ENCODE measurements around the gene ZFP14. TPM values are rescaled to one million over a fixed set of nuclear protein-coding genes. Genes with fewer than 3 reads are reported as not detected.

ZFP14 gene
- total and polyA plus RNA-seq, 11 donors = 0.79 to 5.1 (median 2.1) TPM

DNA sequence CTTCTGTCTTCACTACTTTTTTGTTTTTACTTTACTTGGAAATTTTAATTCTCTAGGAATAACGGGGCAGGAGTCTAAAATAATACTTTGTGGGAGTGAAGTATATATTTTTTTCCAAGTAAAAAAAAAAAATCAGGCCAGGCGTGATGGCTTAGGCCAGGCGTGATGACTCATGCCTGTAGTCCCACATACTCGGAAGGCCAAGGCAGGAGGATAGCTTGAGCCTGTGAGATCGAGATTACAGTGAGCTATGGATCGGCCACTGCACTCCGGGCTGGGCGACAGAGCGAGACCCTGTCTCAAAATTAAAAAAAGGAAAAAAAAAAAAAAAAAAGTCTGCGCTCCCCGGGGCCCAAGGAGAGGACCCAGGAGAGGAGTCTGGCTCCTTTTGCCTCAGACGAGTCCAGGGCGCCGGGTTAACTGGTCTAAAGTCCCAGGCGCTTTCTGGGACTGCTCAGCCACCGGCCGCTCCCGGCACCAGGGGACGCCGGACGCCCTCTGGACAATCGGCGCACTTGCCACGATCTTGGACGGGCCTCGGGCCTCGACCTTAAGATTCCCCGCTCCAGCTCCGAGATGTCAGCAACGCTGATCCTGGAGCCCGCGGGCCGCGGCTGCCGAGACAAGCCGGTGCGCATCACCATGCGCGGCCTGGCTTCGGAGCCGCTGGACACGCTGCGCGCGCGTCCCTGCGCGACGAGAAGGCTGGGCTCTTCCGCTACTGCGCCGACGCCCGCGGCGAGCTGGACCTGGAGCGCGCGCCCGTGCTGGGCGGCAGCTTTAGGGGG is 42.2 kb upstream of the ZFP14 start:
- Histone ChIP-seq H3K4me1 (peaks cover 5 to 24% (median 15%) of the 10 kb centered on the region in 12 donors), H3K4me3 (peak overlapping the region; percentile 24 to 77 (median 56)), H3K36me3 (no peaks in the 10 kb centered on the region), H3K27ac (peak overlapping the region in 10 of 12 donors; percentile 4 to 68 (median 41)), H3K9me3 (peaks cover 0 to 21% (median 0%) of the 10 kb centered on the region in 12 donors), H3K27me3 (no peaks in the 10 kb centered on the region)
- ATAC-seq (peak in 3 of 4 donors; percentile 59 to 72 (median 67)), DNase-seq (peak; percentile 18 to 70 (median 35))
- intact Hi-C loops (cut with DNase I) = loop anchor here in 2 of 10 donors (5.0 to 10.0 kb wide), 2 partner anchors 44 to 64 kb away; partner anchors contain the start of genes ZFP14 (in 1 of the 2) and ZNF566 (in 1 of the 2)
- 6 to 12% (median 7%) methylated on average over 39 to 61 of the region's 61 CpGs for WGBS, 4 donors
- TF ChIP-seq, protein P1, sequence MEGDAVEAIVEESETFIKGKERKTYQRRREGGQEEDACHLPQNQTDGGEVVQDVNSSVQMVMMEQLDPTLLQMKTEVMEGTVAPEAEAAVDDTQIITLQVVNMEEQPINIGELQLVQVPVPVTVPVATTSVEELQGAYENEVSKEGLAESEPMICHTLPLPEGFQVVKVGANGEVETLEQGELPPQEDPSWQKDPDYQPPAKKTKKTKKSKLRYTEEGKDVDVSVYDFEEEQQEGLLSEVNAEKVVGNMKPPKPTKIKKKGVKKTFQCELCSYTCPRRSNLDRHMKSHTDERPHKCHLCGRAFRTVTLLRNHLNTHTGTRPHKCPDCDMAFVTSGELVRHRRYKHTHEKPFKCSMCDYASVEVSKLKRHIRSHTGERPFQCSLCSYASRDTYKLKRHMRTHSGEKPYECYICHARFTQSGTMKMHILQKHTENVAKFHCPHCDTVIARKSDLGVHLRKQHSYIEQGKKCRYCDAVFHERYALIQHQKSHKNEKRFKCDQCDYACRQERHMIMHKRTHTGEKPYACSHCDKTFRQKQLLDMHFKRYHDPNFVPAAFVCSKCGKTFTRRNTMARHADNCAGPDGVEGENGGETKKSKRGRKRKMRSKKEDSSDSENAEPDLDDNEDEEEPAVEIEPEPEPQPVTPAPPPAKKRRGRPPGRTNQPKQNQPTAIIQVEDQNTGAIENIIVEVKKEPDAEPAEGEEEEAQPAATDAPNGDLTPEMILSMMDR (IDR thresholded peaks at IDR 0.05) = peak in 3 of 12 donors; percentile 17 to 26 (median 26)
- peak in 1 of 2 donors; percentile 14 for TF ChIP-seq POLR2A (IDR thresholded peaks at IDR 0.05)

DNA sequence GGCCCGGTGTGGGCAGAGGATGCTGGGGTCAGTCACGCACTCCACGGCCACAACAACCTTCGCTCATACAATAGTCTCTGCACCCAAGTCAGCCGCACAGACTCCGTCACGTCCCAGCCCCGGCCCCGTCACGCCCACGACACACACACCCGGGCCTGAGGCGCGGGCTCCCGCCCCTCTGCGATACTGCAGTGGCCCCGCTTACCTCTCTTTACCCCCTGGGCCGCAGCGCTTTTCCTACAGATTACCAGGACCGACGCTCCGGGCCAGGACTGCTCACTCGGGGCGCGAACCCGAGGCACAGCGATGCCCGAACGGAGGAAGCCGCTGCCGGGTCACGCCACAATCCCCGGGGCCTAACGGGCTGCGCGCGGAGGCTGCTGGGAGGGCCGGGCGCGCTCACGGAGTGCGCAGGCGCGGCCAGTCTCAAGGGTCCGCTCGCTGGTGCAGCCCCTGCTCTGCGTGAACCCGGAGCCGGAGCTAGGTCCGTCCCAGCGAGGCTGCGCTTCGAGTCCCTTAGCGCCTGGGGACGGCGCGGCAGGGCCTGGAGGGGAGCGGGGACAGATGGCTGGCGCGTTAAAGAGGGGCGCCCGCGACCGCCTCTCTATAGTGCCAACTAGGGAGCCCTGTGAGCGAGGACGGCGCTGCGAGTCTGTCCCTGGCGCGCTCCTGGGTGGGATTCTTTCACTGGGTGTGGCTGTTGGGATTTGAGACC is 39.4 kb upstream of the ZFP14 start, which contains the start of gene ZFP82:
TSS of gene ZFP82 (minus strand) at position 358 of the 715 bp plus-strand sequence. CDS start 8,855 bp downstream, outside the sequence.
- peaks cover 5 to 24% (median 15%) of the 10 kb centered on the region in 12 donors for H3K4me1 ChIP-seq
- peak within 1 kb of the TSS; percentile 60 to 95 (median 76) for H3K4me3 ChIP-seq
- H3K27me3 ChIP-seq = no peaks in the 10 kb centered on the region
- H3K9me3 ChIP-seq = peaks cover 0 to 15% (median 0%) of the 10 kb centered on the region in 12 donors
- TF ChIP-seq, protein P1 (IDR thresholded peaks at IDR 0.05) = no peak
- TF ChIP-seq POLR2A (IDR thresholded peaks at IDR 0.05) = peak in 1 of 2 donors; percentile 82
- H3K36me3 ChIP-seq = peaks cover 0 to 1% (median 0%) of the 10 kb centered on the region in 9 donors
- intact Hi-C loops (cut with DNase I) = loop anchor here in 7 of 10 donors (2.0 to 10.0 kb wide), 4 partner anchors 41 to 896 kb away; partner anchors contain the start of genes ZNF566 (in 4 of the 7) and ZFP14 (in 2 of the 7)
- ATAC-seq (peak; percentile 93 to 98 (median 98)), DNase-seq (peak; percentile 87 to 93 (median 89))
- peak within 1 kb of the TSS; percentile 80 to 96 (median 90) for H3K27ac ChIP-seq
- WGBS, 4 donors = 0 to 1% (median 0%) methylated on average over 64 to 70 of the region's 70 CpGs

GRCh38 chr19:36417752-36418286 is 38.8 kb upstream of the ZFP14 start:
- ATAC-seq (no peak), DNase-seq (peak in 1 of 5 donors; percentile 24)
- H3K9me3 ChIP-seq = peaks cover 0 to 10% (median 0%) of the 10 kb centered on the region in 12 donors
- 11 to 19% (median 15%) methylated on average over 25 of the region's 25 CpGs for WGBS, 4 donors
- no peaks in the 10 kb centered on the region for H3K27me3 ChIP-seq
- peaks cover 5 to 24% (median 15%) of the 10 kb centered on the region in 12 donors for H3K4me1 ChIP-seq
- peaks cover 0 to 8% (median under 1%) of the 10 kb centered on the region in 9 donors for H3K36me3 ChIP-seq
- TF ChIP-seq, protein P1 (IDR thresholded peaks at IDR 0.05) = no peak
- TF ChIP-seq POLR2A (IDR thresholded peaks at IDR 0.05) = no peak
- peak overlapping the region; percentile 80 to 96 (median 90) for H3K27ac ChIP-seq
- intact Hi-C loops (cut with DNase I) = loop anchor here in 7 of 10 donors (2.0 to 10.0 kb wide), 4 partner anchors 41 to 897 kb away; partner anchors contain the start of genes ZNF566 (in 4 of the 7) and ZFP14 (in 2 of the 7)
- peak overlapping the region; percentile 60 to 95 (median 76) for H3K4me3 ChIP-seq

Measured in heart left ventricle (tissue), 16 donors.